Fibroblast of lung (primary cell): ENCODE measurements around the gene RPH3AL. TPM values are rescaled to one million over a fixed set of nuclear protein-coding genes. Genes with fewer than 3 reads are reported as not detected.

Experiments
- DNase-seq, 2 donors: peaks; one replicate each; pipeline versions ENCODE4 v3.0.0 to v3.0.0-alpha.2; 2010; ENCODE audit warnings: low read depth in 2 of 2
- H2AFZ ChIP-seq: 2 replicates; pipeline ENCODE4 v1.5.1; 2012; ENCODE audit warnings: low read length, control low read depth, inconsistent platforms
- H3K27ac ChIP-seq: 2 replicates; pipeline ENCODE4 v1.5.1; 2011; ENCODE audit warnings: low read length, control low read depth; ENCODE audit not compliant: insufficient read depth
- H3K27me3 ChIP-seq: 2 replicates; pipeline ENCODE4 v1.5.1; 2011; ENCODE audit warnings: mild to moderate bottlenecking, low read length; ENCODE audit not compliant: control insufficient read depth, insufficient read depth
- H3K36me3 ChIP-seq: 2 replicates; pipeline ENCODE4 v1.5.1; 2011; ENCODE audit warnings: low read length; ENCODE audit not compliant: control insufficient read depth, insufficient read depth
- H3K4me1 ChIP-seq: 2 replicates; pipeline ENCODE4 v1.5.1; 2011; ENCODE audit warnings: low read length; ENCODE audit not compliant: control insufficient read depth, insufficient read depth; ENCODE audit errors: extremely low read depth
- H3K4me2 ChIP-seq: 2 replicates; pipeline ENCODE4 v1.5.1; 2011; ENCODE audit warnings: low read length, control low read depth; ENCODE audit not compliant: insufficient read depth; ENCODE audit errors: extremely low read depth
- H3K4me3 ChIP-seq, 4 experiments: fragments of 200-600 bp in 1 of 4; sonication (generic) in 1 of 4; replicated peaks in 1 of 4; 2 replicates each; pipeline ENCODE4 v1.5.1; 2011 to 2016; ENCODE audit warnings: low read length in 4 of 4, low read depth in 3 of 4, mild to moderate bottlenecking in 3 of 4, control low read depth in 2 of 4, inconsistent platforms in 1 of 4, mixed read lengths in 1 of 4; ENCODE audit not compliant: insufficient read depth in 1 of 4; ENCODE audit errors: control extremely low read depth in 1 of 4
- H3K79me2 ChIP-seq: 2 replicates; pipeline ENCODE4 v1.5.1; 2012; ENCODE audit warnings: mild to moderate bottlenecking, low read length, inconsistent platforms; ENCODE audit not compliant: control insufficient read depth, insufficient read depth
- H3K9ac ChIP-seq: 2 replicates; pipeline ENCODE4 v1.5.1; 2011; ENCODE audit warnings: mild to moderate bottlenecking, low read length, control low read depth; ENCODE audit not compliant: insufficient read depth
- H3K9me3 ChIP-seq: 2 replicates; pipeline ENCODE4 v1.5.1; 2012; ENCODE audit warnings: low read depth, low read length; ENCODE audit not compliant: control insufficient read depth, insufficient read depth
- H4K20me1 ChIP-seq: 2 replicates; pipeline ENCODE4 v1.5.1; 2011; ENCODE audit warnings: low read length; ENCODE audit not compliant: control insufficient read depth, insufficient read depth; ENCODE audit errors: extremely low read depth
- EZH2 ChIP-seq: IDR thresholded peaks from 2 replicates; pipeline ENCODE4 v1.5.1; 2012; ENCODE audit warnings: low read length, control low read depth, mild to moderate bottlenecking; ENCODE audit errors: missing control alignments
- polyA plus RNA-seq, 2 donors: library from polyadenylated mRNA; depleted of rRNA in 1 of 2; stranded (reverse) in 1 of 2; unstranded in 1 of 2; fragments of >200 nt; gene quantifications; 2 replicates each; pipeline ENCODE4 v1.2.1, GENCODE V29; 2011 to 2012; ENCODE audit warnings: missing spikeins in 1 of 2
- total RNA-seq: library from RNA; depleted of rRNA; stranded (reverse); fragments of >200 nt; gene quantifications from 2 replicates; pipeline ENCODE4 v1.2.1, GENCODE V29; 2014
- TF ChIP-seq, protein P1 (sequence below), 2 donors: IDR thresholded peaks in 1 of 2; conservative IDR thresholded peaks in 1 of 2; 1 replicate in 1 of 2; 2 replicates in 1 of 2; pipeline ENCODE4 v1.5.1; 2011 to 2012; ENCODE audit warnings: low read length in 2 of 2, control low read depth in 1 of 2, inconsistent platforms in 1 of 2, low read depth in 1 of 2, mild to moderate bottlenecking in 1 of 2

The RPH3AL gene
- total and polyA plus RNA-seq, 2 donors (not counting 1 experiment from before 2014, with no cell fraction given): 0.49 to 3.0 TPM

DNA sequence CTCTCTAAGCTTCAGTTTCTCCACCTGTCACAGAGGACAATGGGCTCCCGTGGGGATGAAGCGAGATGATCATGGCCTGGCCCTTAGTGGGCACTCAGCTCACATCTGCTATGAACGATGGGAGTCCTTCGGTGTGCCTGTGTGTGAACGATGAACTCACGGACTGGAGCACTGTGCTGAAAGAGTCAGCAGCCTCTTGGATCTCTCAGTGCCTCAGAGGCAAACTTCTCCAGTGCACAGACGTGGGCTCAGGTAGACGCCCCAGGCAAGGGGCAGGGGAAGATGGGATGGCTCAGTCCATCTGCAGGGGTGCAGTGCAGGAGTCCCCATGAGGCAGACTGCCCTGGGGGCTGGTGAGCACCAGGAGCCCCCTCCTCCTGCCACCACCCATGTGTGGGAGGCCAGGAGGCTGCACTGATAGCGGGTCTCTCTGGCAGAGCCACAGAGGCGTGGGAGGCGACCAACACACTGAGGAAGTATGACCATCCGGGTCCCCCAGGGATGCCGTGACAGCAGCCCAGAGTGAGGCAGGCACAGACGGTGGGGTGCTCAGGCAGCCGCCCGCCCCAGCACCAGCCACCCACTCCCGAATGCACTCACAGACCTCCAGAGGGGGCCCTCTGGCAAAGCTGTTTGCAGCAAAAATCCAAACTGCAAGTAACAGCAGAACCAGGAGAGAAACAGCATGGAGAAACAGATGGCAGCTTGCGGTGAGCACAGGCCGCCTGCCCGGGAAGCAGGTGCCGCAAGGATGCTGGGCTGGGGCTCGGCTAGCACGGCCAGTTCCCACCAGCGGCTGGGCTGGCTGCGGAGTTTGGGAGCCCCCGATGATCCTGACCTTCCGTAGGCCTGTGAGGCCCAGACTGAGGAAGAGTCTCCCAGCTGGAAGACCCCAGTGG lies 82.7 kb downstream of the RPH3AL start:
- Histone ChIP-seq H3K27ac (no peak overlapping the region), H3K36me3 (no peaks in the 10 kb centered on the region), H2AFZ (no peak overlapping the region), H4K20me1 (no peaks in the 10 kb centered on the region), H3K4me2 (no peak overlapping the region), H3K79me2 (no peaks in the 10 kb centered on the region), H3K9ac (no peak overlapping the region), H3K9me3 (no peaks in the 10 kb centered on the region), H3K4me3 (no peak overlapping the region), H3K4me1 (no peaks in the 10 kb centered on the region), H3K27me3 (peaks cover 6% of the 10 kb centered on the region)
- DNase-seq: no peak
- no peak for TF ChIP-seq EZH2
- TF ChIP-seq, protein P1, sequence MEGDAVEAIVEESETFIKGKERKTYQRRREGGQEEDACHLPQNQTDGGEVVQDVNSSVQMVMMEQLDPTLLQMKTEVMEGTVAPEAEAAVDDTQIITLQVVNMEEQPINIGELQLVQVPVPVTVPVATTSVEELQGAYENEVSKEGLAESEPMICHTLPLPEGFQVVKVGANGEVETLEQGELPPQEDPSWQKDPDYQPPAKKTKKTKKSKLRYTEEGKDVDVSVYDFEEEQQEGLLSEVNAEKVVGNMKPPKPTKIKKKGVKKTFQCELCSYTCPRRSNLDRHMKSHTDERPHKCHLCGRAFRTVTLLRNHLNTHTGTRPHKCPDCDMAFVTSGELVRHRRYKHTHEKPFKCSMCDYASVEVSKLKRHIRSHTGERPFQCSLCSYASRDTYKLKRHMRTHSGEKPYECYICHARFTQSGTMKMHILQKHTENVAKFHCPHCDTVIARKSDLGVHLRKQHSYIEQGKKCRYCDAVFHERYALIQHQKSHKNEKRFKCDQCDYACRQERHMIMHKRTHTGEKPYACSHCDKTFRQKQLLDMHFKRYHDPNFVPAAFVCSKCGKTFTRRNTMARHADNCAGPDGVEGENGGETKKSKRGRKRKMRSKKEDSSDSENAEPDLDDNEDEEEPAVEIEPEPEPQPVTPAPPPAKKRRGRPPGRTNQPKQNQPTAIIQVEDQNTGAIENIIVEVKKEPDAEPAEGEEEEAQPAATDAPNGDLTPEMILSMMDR (conservative IDR thresholded peaks at IDR 0.05 in 1 of 2, IDR thresholded peaks at IDR 0.05 in 1 of 2; ENCODE audit: low read depth in 1 of 2, low read length in 2 of 2): no peak

DNA sequence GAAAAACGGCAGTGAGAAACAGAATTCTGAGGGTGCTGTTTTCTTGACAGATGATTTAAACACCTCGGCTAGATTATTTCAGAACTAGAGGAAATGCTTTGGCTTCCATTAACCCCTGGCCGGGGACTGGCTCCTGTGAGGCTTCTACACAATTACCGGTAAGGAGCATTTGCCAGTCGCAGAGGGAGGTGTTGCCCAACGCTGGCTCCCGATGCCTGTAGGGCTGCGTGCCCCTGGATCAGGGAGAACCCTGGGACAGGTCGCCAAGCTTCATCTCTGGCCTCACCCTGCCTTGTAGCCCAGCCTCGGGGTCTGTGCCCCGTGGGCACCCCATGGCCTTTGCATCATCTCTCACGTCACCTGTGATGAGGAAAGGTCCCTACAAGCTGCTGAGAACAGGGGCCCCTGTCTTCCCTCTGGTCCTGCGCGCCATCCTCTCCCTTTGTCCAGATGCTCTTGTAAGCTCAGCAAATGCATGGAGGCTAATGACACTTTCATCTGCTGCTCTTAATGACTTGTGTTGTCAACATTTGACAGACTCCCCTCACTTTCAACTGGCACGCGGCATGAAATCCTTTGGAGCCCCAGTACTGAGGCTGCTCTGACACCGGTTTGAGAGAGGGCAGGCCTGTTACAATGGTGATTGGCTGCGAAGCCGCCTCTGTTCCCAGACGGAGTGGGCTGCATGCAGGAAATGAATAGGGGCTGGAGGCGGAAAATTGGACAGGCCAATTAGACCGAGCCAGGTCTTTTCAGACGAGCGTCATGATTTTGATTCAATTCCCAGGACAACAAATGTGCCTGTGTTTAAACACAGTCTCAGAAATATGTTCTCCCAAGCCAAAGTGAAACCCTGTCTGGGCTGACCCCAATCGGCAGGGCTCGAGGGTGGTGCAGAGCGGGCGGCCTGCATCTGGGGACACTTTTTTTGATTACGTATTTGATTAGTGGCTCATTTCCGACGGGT lies 85.6 kb downstream of the RPH3AL start:
- Histone ChIP-seq H3K9me3 (no peaks in the 10 kb centered on the region), H3K4me3 (no peak overlapping the region), H3K36me3 (no peaks in the 10 kb centered on the region), H3K27me3 (peaks cover 6% of the 10 kb centered on the region), H3K79me2 (no peaks in the 10 kb centered on the region), H3K27ac (no peak overlapping the region), H3K9ac (no peak overlapping the region), H4K20me1 (no peaks in the 10 kb centered on the region), H3K4me1 (no peaks in the 10 kb centered on the region), H3K4me2 (no peak overlapping the region), H2AFZ (no peak overlapping the region)
- no peak for TF ChIP-seq EZH2
- TF ChIP-seq, protein P1 (conservative IDR thresholded peaks at IDR 0.05 in 1 of 2, IDR thresholded peaks at IDR 0.05 in 1 of 2; ENCODE audit: low read depth in 1 of 2, low read length in 2 of 2): no peak
- peak in 1 of 2 donors; percentile 58 for DNase-seq

DNA sequence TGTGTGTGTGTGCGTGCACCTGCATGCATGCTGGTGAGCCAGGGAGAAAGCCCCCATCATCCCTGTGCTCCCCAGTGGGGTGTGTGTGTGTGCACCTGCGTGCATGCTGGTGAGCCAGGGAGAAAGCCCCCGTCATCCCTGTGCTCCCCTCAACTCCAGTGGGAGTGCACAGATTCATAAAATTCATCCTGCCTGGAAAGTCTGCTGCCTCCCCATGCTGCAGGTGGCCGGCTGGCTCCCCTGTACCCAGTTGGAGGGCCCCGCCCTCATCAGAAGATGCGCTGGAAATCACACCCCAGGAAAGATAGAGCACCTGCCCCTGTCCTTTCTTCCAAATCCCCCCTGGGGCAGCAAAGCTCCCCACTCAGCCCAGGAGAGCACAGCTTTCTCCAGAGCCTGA lies 86.4 kb downstream of the RPH3AL start:
- TF ChIP-seq, protein P1 (conservative IDR thresholded peaks at IDR 0.05 in 1 of 2, IDR thresholded peaks at IDR 0.05 in 1 of 2; ENCODE audit: low read depth in 1 of 2, low read length in 2 of 2): no peak
- TF ChIP-seq EZH2: no peak
- no peaks in the 10 kb centered on the region for H3K36me3 ChIP-seq
- H3K4me1 ChIP-seq: no peaks in the 10 kb centered on the region
- no peak for DNase-seq
- no peak overlapping the region for H3K4me2 ChIP-seq
- H3K9me3 ChIP-seq: no peaks in the 10 kb centered on the region
- no peak overlapping the region for H3K27ac ChIP-seq
- no peak overlapping the region for H2AFZ ChIP-seq
- peaks cover 6% of the 10 kb centered on the region for H3K27me3 ChIP-seq
- no peaks in the 10 kb centered on the region for H4K20me1 ChIP-seq
- H3K79me2 ChIP-seq: no peaks in the 10 kb centered on the region
- no peak overlapping the region for H3K4me3 ChIP-seq
- no peak overlapping the region for H3K9ac ChIP-seq
